Sciatic nerve (tissue), 2 donors: Measurements from ENCODE around the gene CRYBG3. TPM values are rescaled to one million over a fixed set of nuclear protein-coding genes. Genes with fewer than 3 reads are reported as not detected.

ENCODE experiments used
- ATAC-seq: fragments of 200-7000 bp; cut with Tn5 transposase; one replicate; pipeline ENCODE4 v1.9.1; 2020; ENCODE audit warnings: mild to moderate bottlenecking, moderate library complexity
- DNase-seq: peaks from one replicate; pipeline ENCODE4 v3.0.0-alpha.2; 2020; ENCODE audit warnings: low spot score
- intact Hi-C: fragments of 100-400 bp; cut with DNase I; formaldehyde crosslinking; loops from one replicate; pipeline ENCODE4 v1.14.2; 2022
- total RNA-seq: library from RNA; stranded (reverse); fragmentation: NEBNext Ultra II Directional; extraction: Animal tissue kit (Norgen Biotek cat#: 25700); gene quantifications from one replicate; pipeline ENCODE4 v1.2.1, GENCODE V29; 2021
- donor health status: DM: no; HTN: no; CAD: no.
- donor health status: DM: no; HTN: no; CAD: no.

Gene CRYBG3
- total RNA-seq, 1 donor from 2014 or later, result 59.3 TPM

- intact Hi-C loops, result no loop called here
- no peak for ATAC-seq
- no peak for DNase-seq
These were observed 138.1 kb downstream of the CRYBG3 start for GRCh38 chr3:97959872-97960271.

GRCh38 chr3:97960551-97960950 lies 138.7 kb downstream of the CRYBG3 start:
- ATAC-seq, result no peak
- intact Hi-C loops, result no loop called here
- DNase-seq, result no peak

DNA sequence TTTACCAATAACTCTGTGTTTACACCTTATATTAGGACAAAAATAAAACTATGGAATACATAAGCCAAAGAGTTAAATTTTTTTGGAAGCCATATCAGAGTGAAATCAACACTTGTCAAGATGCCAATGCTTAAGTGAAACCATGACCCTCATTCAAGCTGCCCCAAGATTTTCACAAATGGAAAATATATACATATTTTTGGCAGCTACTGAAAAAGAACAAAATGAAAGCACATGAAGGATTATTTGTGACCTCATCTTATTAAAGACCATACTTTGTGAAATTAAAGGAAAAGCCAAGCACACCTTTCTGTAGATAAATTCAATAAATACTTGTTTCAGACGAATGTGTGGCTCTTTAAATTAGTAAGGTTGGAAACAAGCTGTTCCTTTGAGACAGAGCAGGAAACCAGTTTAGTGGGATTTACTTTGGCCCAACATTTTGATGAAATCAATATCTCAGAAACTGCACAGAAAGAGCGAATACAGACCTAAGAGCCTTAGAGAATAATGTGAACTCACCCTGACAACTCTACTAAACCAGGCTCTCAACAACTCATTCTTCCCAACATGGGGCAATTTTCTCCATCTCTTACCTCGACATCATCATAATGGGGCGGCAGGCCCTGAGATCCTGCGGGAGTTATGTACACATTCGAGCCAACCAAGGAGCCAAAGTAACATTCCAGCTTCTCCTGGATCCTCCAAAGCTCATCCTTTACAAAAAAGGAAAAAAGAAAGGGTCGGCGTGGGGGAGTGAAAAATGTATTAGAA lies 139.4 kb downstream of the CRYBG3 start:
- intact Hi-C loops, result no loop called here
- ATAC-seq, result peak; percentile 32
- DNase-seq, result no peak

DNA sequence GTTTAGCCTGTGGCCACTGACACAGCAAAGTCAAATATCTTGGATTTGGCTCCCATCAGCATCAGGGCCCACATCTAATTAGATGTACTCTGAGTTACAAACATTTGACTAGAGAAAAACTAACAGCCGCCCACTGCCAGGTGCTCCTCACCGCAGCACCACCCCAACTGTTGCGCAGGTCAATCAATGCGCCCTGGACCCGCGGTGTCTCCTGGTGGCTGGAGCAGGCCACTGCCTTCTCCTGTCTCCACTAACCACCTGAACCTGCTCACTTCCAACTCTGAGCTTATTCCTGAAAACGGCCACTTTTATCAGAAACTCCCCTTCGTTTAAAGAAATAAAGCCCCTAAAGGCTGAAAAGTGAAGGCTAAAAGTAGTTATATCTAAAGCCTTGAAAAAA lies 146.2 kb downstream of the CRYBG3 start:
- ATAC-seq (no peak), DNase-seq (no peak)
- intact Hi-C loops, result loop anchor here (1.0 kb wide), 1 partner anchor 35 kb away; no protein-coding TSS in a partner anchor

DNA sequence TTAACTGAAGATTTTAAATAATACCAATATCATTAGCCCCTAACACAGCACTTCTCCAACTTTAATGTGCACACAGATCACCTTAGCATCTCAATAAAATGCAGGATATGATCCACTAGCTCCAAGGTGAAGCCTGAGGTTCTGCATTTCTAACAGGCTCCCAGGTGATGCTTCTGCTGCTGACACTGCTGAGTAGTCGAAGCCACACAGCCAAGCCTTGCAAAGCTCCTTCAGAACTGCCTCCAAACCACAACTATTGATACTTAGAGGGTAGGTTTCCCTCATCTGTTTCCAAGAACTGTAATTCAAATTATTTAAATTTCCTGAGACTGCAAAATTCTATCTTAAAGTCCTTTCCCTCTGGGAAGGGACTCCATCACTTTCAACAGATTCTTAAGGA lies 146.6 kb downstream of the CRYBG3 start:
- ATAC-seq (no peak), DNase-seq (no peak)
- intact Hi-C loops, result no loop called here

DNA sequence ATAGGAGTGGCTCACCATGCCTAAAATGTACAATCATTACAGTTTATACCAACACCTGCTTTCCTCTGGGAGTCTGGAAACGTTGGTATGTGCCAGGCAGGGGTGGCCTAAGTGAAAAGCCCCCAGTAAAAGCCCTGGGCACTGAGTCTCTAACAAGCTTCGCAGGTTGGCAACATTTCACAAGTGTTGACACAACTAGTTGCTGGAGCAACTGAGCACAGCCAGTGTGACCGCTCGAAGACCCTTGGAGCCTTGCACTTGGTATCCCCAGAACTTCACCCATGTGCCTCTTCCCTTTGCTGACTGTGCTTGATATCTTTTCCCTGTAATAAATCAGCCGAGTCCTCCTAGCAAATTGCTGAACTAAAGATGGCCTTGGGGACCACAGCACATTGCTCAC lies 147.7 kb downstream of the CRYBG3 start:
- intact Hi-C loops, result no loop called here
- ATAC-seq (no peak), DNase-seq (no peak)

DNA sequence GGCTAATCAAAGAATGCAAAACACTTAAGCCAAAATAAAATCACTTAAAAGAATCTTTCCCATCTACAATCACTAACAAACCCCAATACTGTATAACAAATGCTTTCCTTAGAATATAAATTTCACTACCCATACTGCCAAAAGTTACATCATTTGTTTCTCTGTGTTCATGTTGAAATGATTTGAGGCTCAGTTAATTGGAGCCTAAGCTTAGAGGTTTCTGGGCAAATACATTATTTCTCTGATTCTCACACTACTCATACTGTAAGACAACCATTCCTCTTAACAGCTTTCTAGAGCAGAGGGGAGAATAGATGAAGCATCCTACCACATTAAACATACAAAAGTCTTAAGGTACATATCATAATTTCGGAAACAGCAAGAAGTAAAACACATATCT lies 148.3 kb downstream of the CRYBG3 start:
- no peak for ATAC-seq
- intact Hi-C loops, result no loop called here

DNA sequence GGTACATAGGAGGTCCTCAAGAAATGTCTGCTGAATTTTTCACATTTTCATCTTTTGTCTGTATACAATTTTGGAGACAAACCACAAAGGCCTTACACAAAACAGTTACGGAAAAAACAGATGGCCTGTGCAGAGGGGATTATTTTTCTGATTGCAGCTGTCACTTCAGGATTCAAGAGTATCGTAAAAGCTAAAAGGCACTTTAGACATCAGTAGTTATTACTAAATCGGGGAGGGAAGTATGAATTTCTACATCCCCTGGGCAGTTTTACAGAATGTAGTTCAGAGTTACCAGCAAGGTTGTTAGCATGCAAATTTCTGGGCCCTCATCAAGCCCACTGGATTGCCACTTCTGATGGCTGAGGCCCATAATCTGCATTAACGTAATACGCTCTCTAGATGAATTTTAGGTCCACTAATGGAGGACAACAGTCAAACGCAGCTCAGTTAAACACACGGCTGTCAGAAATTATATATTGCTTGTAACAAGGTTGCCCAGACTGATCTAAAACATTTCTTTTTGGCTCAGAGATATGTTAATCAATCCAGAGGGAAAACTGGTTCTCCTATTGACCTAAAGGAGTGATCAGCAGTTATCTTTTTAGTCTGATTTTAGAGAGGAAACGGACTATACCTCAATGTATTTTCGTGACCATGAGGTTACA lies 149.3 kb downstream of the CRYBG3 start:
- no peak for ATAC-seq
- intact Hi-C loops, result no loop called here
- no peak for DNase-seq

More for the DNA sequence above, 148.3 kb downstream of the CRYBG3 start:
- no peak for DNase-seq

GRCh38 chr3:97971679-97972567 lies 150.1 kb downstream of the CRYBG3 start, which contains the start of gene RIOX2:
Gene RIOX2 (minus strand): TSS chr3:97972431. CDS start chr3:97967593, 4,838 bp downstream.
- DNase-seq (peak; percentile 80), ATAC-seq (peak; percentile 94)
- intact Hi-C loops, result no loop called here

DNA sequence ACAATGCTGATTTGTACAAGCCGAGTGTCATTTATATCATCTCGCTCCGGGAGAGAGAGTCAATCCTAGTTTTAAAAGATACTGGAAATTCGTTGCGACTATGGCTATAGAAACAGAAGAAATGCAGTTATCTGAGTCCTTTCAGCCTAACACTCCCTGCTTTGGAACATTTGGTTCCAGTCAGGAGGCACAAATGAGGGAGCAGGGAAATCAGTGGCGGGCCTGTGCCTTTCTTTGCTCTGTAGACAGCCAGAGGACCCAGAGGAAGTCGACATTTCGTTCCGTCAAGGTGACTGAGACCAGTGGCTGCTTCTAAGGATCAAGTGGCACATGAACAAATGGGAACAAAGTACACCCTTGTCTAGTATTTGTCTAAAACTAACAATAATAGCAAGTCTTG lies 151.2 kb downstream of the CRYBG3 start:
- intact Hi-C loops, result no loop called here
- DNase-seq (no peak), ATAC-seq (no peak)

DNA sequence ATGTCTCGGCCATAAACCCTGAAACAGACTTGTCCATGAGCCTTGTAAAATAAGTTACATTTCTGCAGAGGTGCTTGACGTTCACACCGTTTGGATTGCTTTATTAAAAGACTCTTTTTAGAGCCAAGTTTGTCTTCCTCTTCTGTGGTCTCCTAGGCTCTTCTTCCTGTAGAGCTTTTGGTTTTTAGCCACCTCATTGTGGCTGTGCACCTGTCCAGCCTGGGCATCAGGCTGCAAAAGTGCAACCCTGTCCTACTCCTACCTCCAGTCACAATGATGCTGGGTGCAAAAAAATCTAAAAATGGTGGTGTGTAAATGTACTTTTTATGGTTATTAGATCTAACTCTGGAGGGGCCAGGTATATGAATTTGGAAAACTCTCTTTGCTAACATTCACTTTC lies 153.2 kb downstream of the CRYBG3 start:
- intact Hi-C loops, result no loop called here
- no peak for ATAC-seq
- no peak for DNase-seq

DNA sequence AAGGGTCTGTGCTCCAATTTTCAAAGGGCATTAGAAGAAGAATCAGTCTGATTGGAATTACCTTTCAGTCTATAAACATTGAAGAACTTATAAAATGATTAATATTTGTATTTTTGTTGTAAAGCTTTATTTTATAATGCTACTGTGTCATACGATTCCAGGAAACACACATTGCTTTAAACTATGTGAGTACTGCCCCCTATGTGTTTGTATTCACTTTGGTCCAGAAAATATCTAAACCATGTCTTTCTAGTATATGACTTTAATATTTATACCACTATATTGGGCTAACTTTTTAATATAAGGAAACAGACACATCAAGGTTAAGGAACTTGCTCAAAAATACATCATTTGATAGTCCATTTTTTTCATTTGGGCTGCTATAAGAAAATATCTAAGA lies 153.7 kb downstream of the CRYBG3 start:
- intact Hi-C loops, result no loop called here
- DNase-seq, result no peak
- no peak for ATAC-seq

DNA sequence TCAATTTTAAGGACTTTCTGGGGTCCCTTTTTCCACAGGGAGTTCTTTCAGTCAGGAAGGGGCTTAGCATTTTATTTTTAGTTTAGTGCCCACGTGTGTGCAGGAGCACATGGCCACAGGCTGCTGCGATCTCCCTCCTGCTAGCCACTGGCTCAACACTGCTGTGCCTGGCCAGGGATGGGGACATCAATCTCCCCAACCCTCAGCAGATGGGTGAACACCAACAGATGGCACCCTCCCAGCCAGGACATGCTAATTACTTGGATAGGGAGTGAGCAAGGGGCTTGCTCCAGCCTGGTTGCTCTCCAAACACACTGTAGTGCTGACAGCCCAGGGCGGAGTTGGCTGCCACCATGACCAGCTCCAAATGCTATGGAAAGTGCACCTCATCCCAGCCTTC lies 157.8 kb downstream of the CRYBG3 start:
- intact Hi-C loops, result loop anchor here (1.0 kb wide), 1 partner anchor 39 kb away; no protein-coding TSS in a partner anchor
- no peak for DNase-seq
- ATAC-seq, result no peak

- intact Hi-C loops, result no loop called here
- no peak for DNase-seq
- ATAC-seq, result peak; percentile 86
These were observed 160.1 kb downstream of the CRYBG3 start for GRCh38 chr3:97981886-97982285.

- intact Hi-C loops, result no loop called here
- ATAC-seq, result peak; percentile 34
- no peak for DNase-seq
These were observed 162.2 kb downstream of the CRYBG3 start for GRCh38 chr3:97983933-97984491.

- intact Hi-C loops, result no loop called here
- no peak for DNase-seq
- ATAC-seq, result no peak
These were observed 165.5 kb downstream of the CRYBG3 start for GRCh38 chr3:97987306-97987705.

- no peak for ATAC-seq
- no peak for DNase-seq
- intact Hi-C loops, result no loop called here
These were observed 167.2 kb downstream of the CRYBG3 start for GRCh38 chr3:97988784-97989568.

- intact Hi-C loops, result no loop called here
- DNase-seq, result no peak
These were observed 168.9 kb downstream of the CRYBG3 start for GRCh38 chr3:97990624-97991292.

More at GRCh38 chr3:97990624-97991292, 168.9 kb downstream of the CRYBG3 start:
- ATAC-seq, result no peak
